Measurements from ENCODE around the gene LINC01488.

Gene LINC01488

GRCh38 chr11:69515271-69516245 is 34.1 kb downstream of the LINC01488 start (continued):
- TF ChIP-seq ZBTB44 (tag by site-specific recombination; IDR thresholded peaks at IDR 0.05): no peak
- TF ChIP-seq ZNF266 (tag by site-specific recombination; IDR thresholded peaks at IDR 0.05; ENCODE audit: low read depth): no peak

- CTCF ChIA-PET: interaction anchor here (0.8 kb wide), 1 partner anchor 27 kb away, joined by 3 read pairs; no protein-coding TSS in a partner anchor
These were observed 35.1 kb downstream of the LINC01488 start for GRCh38 chr11:69516526-69516925.

GRCh38 chr11:69518081-69518950 is 36.9 kb downstream of the LINC01488 start:
- no peaks in the 10 kb centered on the region for H3K9me3 ChIP-seq (ENCODE audit: control insufficient read depth, insufficient read depth, low read depth, low read length)
- H3K27ac ChIP-seq (ENCODE audit: extremely low read depth, low read depth, low read length): no peak overlapping the region
- H3K4me1 ChIP-seq (ENCODE audit: control insufficient read depth, insufficient read depth, low read length): no peaks in the 10 kb centered on the region
- TF ChIP-seq HOXC10 (CRISPR knock-in tag; IDR thresholded peaks at IDR 0.05) (no peak), ZNF214 (tag by site-specific recombination; IDR thresholded peaks at IDR 0.05; ENCODE audit: borderline replicate concordance) (no peak), TRIM28 (IDR thresholded peaks at IDR 0.05; ENCODE audit: borderline replicate concordance, low read length) (no peak), ZNF24 (tag by site-specific recombination; IDR thresholded peaks at IDR 0.05) (no peak), SP3 (tag by site-specific recombination; IDR thresholded peaks at IDR 0.05) (no peak), ZNF239 (tag by site-specific recombination; IDR thresholded peaks at IDR 0.05) (no peak), WT1 (tag by site-specific recombination; IDR thresholded peaks at IDR 0.05) (no peak)
- ChIA-PET POLR2A (no interaction called here), CTCF (interaction anchor here (1.0 kb wide), 1 partner anchor 387 kb away, joined by 3 read pairs; no protein-coding TSS in a partner anchor)
- no peaks in the 10 kb centered on the region for H3K36me3 ChIP-seq (ENCODE audit: control insufficient read depth in 2 of 2, insufficient read depth in 1 of 2, low read length in 2 of 2)
- no peak overlapping the region for H3K4me3 ChIP-seq (ENCODE audit: low read depth, low read length)

More at GRCh38 chr11:69516526-69516925, 35.1 kb downstream of the LINC01488 start:
- POLR2A ChIA-PET: interaction anchor here (0.5 kb wide), 1 partner anchor 450 kb away, joined by 3 read pairs; no protein-coding TSS in a partner anchor
- no peaks in the 10 kb centered on the region for H3K36me3 ChIP-seq (ENCODE audit: control insufficient read depth in 2 of 2, insufficient read depth in 1 of 2, low read length in 2 of 2)
- H3K9me3 ChIP-seq (ENCODE audit: control insufficient read depth, insufficient read depth, low read depth, low read length): no peaks in the 10 kb centered on the region
- no peak for TF ChIP-seq ZNF621 (tag by site-specific recombination; IDR thresholded peaks at IDR 0.05)
- TF ChIP-seq ZNF580 (tag by site-specific recombination; IDR thresholded peaks at IDR 0.05): no peak
- no peak for TF ChIP-seq ZNF16 (tag by site-specific recombination; IDR thresholded peaks at IDR 0.05; ENCODE audit: low read depth)
- no peak for TF ChIP-seq GFI1B (tag by site-specific recombination; IDR thresholded peaks at IDR 0.05)
- TF ChIP-seq PRDM4 (tag by site-specific recombination; IDR thresholded peaks at IDR 0.05): no peak
- no peak for TF ChIP-seq ZNF510 (tag by site-specific recombination; IDR thresholded peaks at IDR 0.05; ENCODE audit: insufficient replicate concordance)
- no peak for TF ChIP-seq ZNF292 (tag by site-specific recombination; IDR thresholded peaks at IDR 0.05; ENCODE audit: borderline replicate concordance, low read depth)
- H3K4me3 ChIP-seq (ENCODE audit: low read depth, low read length): no peak overlapping the region
- no peak overlapping the region for H3K27ac ChIP-seq (ENCODE audit: extremely low read depth, low read depth, low read length)
- H3K4me1 ChIP-seq (ENCODE audit: control insufficient read depth, insufficient read depth, low read length): no peaks in the 10 kb centered on the region
